GM19438 (cell line): ENCODE results near the gene TTC21A.
"Not testable (repeated sequence)": the region's sequence is repeated elsewhere in the genome, so short reads cannot be mapped to it uniquely, and the experiment has no call there.

Experiments
- ATAC-seq: cut with Tn5 transposase; IDR thresholded peaks from one replicate; pipeline ENCODE4 v1.9.1; 2021; ENCODE audit warnings: low read depth; ENCODE audit not compliant: unreplicated experiment

TTC21A gene

GRCh38 chr3:39107388-39108199, at the start of gene TTC21A, which contains the start of gene GORASP1:
TTC21A (plus strand) TSS chr3:39107680; CDS start chr3:39107838, 158 bp downstream.
GORASP1 (minus strand) TSS chr3:39107627; CDS start chr3:39107541, 86 bp downstream.
- peak; percentile 50 for ATAC-seq

- ATAC-seq, result not testable (repeated sequence)
These were observed 46.3 kb upstream of the TTC21A start for GRCh38 chr3:39061228-39061627.

DNA sequence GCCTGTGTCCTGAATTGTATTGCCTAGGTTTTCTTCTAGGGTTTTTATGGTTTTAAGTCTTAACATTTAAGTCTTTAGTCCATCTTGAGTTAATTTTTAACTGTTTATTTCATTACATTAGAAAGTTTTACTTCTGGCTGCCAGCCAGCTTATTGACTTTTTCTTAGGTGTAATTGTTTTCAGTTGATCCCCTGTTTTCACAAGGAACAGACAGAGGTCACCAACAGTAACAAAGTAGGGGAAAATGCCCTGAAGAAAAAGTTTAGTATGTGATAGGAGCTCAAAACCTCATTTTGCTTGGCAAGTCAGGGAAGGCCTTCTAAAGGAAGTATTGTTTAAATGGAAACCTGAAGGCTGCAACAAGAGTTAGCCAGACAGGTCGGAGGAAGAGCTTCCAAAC, 45.3 kb upstream of the TTC21A start:
- no peak for ATAC-seq

DNA sequence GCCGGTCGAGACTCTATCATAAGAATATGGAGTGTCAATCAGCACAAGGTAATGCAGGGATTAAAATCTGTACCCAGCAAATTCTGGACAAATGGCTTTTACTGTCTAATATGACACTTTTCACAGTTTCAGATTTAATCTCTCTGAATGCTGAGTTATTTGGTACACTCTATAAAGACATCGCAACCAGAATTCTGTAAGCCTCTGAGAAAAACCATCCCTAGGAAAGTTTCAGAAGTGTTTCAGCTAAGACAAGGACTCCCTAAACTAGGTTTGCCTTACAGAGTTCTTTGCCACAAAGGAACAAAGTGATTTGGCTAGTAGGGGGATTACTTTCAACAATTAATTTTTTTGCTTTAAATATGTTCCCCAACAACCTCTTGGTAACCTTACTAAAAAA, 44.3 kb upstream of the TTC21A start:
- ATAC-seq, result no peak

DNA sequence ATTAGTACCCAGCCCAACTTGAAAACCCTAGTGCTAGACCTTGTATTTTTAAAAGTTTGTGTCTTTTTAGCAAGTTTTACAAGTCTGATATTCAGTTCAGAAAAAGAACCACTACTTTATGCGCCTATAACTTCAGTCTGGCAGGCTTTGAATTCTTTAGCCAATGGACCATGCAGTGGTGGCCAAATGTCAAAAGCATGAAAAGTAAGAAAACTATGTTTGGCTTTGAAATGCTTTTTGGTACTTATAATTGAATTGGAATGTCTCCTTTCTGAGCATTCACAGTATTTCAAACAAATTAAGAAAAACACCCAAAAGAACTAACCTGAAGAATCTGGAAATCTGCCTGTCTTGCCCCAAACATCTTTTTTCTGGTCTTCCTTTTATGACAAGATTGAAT, 42.8 kb upstream of the TTC21A start:
- no peak for ATAC-seq

DNA sequence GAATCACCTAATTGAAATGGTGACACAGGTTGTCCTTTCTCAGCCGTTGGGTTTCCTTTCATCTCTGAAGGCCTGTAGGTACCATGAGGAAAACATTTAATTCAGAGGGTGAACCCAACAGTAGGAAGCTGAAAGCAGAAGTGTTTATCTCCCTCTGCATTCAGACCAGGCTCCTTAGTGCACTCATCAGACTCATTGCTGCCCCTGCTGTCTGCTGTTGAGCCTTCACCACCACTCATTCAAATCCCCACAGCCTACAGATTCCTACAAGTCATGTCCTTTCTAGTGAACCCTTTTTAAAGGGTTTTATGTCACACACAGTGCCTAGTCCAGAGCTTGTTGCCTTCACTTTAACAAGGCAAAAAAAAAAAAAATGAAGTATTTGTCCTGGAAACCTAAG, 42.3 kb upstream of the TTC21A start:
- ATAC-seq, result peak; percentile 85

DNA sequence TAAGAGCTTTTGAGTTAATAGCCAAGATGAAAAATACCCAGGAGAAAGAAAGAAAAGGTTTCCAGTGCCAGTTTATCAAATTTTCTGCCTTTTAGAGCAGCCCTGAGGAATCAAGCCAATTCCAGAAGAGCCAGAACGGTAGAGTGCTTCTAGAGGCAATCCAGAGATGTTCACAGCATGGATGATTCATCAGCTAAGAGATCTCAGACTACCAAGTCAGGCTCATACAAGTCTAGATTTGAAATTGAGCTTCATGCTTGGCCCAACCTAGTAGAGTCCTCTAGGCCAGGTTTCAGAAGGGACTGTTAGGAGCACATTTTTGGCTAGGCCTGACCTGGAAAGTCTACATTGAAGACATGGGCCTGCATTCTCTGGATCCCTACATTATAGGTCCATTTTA, 40.2 kb upstream of the TTC21A start:
- ATAC-seq, result no peak

DNA sequence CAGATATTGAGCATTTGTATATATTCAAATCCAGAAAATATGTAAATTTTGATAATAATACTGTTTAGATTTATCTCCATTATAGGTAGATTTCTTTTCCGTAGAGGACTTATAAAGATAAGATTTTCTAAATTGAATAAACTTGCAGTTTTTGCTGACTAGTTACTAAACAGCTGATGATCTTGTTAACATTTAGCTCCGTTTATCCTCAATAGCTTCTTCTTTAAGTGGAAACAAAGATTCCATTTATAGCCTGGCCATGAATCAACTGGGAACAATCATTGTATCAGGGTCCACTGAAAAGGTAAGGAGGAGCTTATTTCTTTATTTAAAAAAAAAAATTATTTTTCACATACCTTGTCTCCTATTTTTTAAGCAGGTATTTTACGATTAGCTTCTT, 38.9 kb upstream of the TTC21A start:
- no peak for ATAC-seq

- ATAC-seq, result no peak
These were observed 31.6 kb upstream of the TTC21A start for GRCh38 chr3:39075910-39076309.

GRCh38 chr3:39079530-39079929, 27.9 kb upstream of the TTC21A start:
- ATAC-seq, result no peak

DNA sequence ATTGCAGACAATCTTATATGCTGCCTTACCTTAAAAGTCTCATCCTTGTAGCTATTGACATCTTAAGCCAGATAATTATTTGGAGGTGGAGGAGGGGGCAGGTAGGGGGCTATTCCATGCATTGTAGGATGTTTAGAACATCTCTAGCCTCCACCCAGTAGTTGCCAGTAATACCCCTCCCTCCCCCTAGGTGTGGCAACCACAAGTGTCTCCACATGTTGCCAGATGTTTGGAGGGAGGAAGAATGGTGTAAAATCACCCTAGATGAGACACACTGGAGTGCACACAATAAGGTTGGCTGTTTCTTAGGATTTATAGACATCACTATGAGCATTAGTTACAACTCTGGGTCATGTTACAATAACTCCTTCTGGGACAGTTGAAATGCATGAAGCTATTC, 27.5 kb upstream of the TTC21A start:
- ATAC-seq, result no peak

GRCh38 chr3:39082666-39083313, 24.7 kb upstream of the TTC21A start:
- no peak for ATAC-seq

DNA sequence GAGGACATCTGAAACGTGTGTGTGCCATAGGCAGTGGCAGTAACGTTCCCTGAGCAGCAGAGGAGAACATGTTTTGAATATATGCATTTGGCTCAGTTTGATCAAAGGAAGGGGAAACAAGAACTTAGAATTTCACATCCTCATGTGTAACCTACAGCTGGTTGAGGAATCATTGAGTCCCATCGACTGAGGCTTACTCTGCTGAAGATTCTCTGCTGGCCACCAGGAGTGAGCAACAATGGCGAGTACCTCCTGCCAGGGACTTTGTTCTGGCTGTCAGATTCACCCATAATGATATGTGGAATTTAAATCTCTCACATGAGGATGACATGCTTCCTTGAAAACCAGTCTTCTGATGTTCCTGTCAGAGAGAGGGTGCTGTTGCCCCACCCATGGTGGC, 21.3 kb upstream of the TTC21A start:
- ATAC-seq, result no peak

GRCh38 chr3:39088456-39088855, 19.0 kb upstream of the TTC21A start:
- ATAC-seq, result no peak

GRCh38 chr3:39088889-39089288, 18.6 kb upstream of the TTC21A start:
- ATAC-seq, result no peak

GRCh38 chr3:39090922-39091321, 16.6 kb upstream of the TTC21A start:
- no peak for ATAC-seq

DNA sequence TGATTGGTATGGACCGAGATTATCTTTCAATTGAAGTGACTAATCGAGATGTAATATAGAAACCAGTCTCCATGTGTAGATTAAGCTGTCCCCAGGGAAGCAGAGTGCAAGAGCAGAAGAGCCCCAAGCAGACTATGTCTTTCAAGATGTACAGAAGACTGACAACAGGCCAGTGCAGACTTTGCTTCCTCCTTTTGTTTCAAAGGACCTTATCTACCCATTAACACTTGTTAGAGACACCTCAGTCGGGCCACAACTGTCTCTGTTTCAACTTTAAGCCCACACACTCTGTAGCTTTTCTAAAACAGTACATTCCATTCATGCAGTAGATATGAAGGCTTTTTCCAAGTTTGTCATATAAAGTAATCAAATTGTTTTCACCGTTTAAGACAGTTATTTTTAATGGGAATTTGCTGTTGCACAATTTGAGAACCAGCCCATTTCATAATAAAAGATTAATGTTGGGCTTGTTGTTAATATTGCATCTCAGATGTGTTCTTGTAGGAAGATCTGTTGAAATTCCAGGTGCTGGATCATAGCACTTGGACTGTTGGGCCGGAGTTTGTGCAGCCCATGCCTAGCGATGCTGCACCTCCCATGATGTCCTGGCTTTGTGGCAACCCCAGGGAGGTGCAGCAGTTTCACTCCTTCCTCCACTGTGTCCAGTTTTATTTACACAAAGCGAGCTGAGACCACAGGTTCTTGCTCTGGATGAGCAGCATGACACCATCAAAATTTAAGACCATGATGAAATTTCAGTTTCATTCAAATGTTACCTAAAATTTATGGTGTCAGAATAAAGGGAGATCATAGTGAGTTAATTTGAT, 12.4 kb upstream of the TTC21A start:
- no peak for ATAC-seq

GRCh38 chr3:39095778-39096177, 11.7 kb upstream of the TTC21A start:
- ATAC-seq, result no peak

- ATAC-seq, result no peak
These were observed 10.7 kb upstream of the TTC21A start for GRCh38 chr3:39096775-39097174.

- ATAC-seq, result no peak
These were observed 9.6 kb upstream of the TTC21A start for GRCh38 chr3:39097716-39098472.
